LoVo (cell line): ENCODE results near the gene CORO2B.

ENCODE experiments used
- DNase-seq: peaks from one replicate; pipeline ENCODE4 v3.0.0-alpha.2; 2016; ENCODE audit warnings: low spot score

Gene CORO2B

GRCh38 chr15:68578980-68579935 is at the start of gene CORO2B:
Gene CORO2B, plus strand, starts transcription at chr15:68578993. Its CDS starts 270 bp downstream, at chr15:68579263.
- peak; percentile 12 for DNase-seq

DNA sequence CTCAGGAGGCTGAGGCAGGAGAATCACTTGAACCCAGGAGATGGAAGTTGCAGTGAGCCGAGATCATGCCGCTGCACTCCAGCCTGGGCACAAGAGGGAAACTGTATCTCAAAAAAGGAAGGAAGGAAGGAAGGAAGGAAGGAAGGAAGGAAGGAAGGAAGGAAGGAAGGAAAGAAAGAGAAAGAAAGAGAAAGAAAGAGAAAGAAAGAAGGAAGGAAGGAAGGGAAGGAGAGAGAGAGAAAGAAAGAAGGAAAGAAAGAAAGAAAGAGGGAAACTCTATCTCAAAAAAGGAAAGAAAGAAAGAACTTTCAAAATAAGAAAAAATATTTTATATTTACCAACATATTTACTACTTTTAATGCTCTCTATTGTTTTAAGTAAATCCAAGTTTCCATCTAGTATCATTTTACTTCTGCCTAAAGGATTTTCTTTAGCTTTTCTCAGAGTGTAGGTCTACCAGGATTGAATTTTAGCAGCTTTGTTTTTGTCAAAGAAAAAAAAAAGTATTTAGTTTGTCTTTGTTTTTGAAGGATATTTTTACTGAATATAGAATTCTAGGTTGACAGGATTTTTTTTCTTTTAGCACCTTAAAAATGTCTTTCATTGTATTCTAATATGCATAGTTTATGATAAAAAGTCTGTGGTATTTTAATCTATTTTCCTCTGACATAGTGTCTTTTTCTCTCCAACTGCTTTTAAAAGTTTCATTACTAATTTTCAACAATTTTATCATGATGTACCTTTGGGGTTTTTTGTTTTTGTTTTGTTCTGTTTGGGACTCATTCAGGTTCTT is 47.2 kb upstream of the CORO2B start:
- no peak for DNase-seq

DNA sequence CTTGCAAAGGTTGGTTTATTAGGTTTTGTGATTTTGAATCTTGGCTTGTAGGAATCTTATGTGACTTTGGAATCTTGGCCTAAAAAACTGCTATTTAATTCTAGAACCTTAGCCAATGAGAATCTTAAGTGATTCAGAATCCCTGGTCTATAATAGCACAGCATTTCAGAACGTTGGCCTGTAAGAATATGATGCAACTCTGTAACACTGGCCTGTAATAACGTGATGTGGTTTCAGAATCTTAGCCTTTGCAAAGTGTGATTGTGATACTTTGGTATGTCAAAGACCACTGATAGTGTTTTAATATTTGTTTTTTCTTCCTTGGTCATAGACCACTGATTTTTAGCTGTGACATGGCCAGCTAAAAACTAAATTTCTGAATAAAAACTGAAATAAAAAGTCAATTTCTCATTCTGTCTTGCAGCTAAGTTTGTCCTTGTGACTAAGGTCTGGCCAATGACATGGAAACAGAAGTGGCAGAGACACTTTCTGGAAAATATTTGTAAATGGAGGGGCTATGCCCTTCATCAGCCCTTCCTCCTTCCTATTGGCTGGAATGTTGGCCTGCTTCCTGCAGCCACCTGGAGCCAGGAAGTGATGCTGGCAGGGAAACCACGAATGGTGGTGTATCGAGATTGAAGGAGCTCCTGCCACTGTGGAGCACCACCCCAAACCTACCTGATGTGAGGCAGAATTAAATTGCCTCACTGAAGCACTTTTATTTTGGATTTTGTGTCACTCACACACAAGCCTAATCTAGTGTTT is 42.3 kb upstream of the CORO2B start:
- DNase-seq = no peak

DNA sequence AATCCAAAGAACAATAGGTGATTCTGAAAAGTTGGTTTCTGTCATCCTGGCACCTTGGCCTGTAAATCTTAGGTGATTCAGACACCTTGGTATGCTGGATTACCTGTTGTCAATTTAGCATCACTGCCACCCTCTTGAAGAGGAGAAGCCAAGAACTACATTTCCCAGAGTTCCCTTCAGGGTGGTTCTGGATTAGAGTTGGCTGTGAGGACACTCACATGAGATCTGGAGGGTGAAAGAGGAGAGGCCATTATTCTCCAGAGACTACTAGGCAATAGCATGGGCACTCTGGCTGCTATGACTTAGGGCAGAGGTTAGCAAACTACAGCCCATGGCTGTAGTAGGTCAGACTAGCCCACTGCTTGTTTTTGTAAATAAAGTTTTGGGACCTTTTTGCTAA is 41.7 kb upstream of the CORO2B start:
- no peak for DNase-seq

- DNase-seq = no peak
Observed at GRCh38 chr15:68537506-68537905, 41.3 kb upstream of the CORO2B start.

DNA sequence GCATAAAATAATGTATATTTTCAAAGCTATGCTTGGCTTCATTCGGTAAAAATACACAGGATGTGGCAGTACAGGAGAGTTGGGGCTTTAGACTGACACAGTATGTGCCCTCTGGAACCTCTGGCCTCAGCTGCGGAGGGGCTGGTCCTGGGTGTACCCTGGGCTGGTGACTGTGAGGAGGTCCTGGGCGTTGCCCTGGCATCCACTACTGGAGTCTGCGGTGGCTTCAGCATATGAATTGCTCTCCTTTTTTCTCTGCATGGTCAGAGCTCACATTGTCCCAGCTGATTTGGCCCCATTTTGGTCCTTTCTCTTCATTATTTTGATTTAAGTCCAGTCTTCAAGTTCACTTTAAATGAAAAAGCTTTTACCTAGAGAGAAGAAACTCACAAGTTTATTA is 40.5 kb upstream of the CORO2B start:
- no peak for DNase-seq

GRCh38 chr15:68541743-68542142 is 37.0 kb upstream of the CORO2B start:
- DNase-seq = no peak

- no peak for DNase-seq
Observed at GRCh38 chr15:68542348-68542747, 36.4 kb upstream of the CORO2B start.

DNA sequence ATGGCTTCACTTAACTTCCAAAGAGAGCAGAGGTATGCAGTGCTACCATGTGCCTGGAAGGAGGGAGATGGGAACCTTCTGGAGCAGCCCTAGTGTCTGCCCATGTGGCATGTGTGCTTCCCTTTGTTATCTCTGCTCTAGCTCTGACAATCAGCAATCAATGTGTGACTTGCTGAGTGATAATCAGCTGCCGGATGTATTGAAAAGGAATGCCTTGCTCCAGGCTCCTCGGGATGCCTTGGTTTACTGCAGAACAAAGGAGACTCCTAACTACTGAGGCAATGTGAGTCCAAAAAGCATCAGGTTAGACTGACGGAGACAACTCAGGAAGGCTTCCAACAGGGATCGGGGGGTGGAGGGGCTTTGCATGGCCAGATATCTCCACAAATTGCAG is 36.0 kb upstream of the CORO2B start:
- no peak for DNase-seq

GRCh38 chr15:68543165-68544008 is 35.4 kb upstream of the CORO2B start:
- DNase-seq = no peak

DNA sequence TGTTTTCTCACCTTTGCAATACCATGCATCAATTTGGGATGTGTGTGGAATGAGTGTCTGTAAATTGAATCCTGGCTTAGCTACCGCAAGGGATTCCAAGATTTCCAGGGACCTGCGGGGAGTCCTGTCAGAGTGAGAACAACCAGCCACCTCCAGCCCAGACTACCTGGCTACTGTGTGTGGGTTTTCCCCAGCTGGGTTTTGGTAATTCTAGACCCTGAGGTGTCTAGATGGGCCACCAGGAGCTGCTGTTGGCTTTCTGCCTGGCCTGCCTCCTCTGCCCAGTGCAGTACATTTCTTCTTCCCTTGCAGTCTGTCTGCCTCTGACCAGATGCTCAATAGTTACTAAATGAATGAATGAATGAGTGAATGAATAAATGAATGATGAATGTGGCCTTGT is 32.5 kb upstream of the CORO2B start:
- DNase-seq = no peak

DNA sequence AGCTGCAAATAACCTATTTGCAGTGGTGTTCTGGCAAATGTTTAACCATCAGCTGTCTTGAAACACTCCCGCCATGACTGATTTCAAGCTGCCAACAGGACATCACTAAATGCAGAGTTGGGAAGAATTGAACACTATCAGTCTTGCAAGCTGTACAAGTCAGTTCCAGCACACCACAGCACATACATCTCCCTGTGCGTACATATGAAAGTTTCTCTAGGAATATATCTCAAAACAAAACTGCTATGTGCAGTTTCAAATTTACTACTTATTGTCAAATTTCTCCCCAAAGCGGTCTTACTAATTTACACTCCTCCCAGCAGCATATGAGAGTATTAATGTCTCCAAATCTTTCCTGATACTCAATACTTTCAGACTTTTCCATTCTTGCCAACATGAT is 30.4 kb upstream of the CORO2B start:
- DNase-seq = no peak

GRCh38 chr15:68550004-68550403 is 28.8 kb upstream of the CORO2B start:
- DNase-seq = no peak

DNA sequence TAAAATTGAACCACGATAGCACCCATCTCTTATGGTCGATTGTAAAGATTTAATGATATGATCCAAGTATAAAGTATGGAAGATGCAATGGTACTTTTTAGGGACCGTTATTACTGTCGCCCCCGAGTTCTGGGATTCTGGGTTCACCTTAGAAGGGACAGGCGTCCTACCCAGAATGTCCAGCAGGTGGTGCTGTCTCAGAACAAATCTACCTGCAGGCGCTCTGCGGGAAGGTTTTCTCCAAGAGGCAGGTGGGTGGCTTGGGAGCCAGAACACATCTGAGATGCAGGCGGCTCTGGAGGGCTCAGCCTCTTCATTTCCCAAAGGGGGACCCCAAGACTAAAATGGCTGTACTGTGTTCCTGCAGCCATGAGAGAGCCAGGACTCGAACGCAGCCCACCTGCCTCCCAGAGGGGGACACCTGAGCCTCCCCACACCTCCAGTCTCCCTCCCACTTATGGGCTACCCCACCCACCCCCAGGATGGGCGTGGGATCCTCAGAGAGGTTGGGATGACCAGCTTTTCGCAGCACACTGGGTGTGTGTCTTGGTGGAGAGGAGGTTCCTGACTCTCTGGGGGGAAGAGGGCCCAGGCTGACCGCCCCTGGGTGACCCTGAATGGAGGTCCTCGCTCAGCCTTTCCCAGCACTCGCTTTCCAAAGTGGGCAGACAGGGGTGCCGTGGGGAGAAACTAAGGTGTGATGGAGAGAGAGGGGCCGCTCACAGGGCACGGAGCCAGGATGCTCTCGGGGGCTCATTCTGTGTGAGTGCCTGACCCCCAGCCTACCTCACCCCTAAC is 28.1 kb upstream of the CORO2B start:
- peak; percentile 68 for DNase-seq

GRCh38 chr15:68551296-68551635 is 27.5 kb upstream of the CORO2B start:
- DNase-seq = no peak

GRCh38 chr15:68552344-68552743 is 26.4 kb upstream of the CORO2B start:
- DNase-seq = no peak

- DNase-seq = no peak
Observed at GRCh38 chr15:68552773-68553172, 26.0 kb upstream of the CORO2B start.

DNA sequence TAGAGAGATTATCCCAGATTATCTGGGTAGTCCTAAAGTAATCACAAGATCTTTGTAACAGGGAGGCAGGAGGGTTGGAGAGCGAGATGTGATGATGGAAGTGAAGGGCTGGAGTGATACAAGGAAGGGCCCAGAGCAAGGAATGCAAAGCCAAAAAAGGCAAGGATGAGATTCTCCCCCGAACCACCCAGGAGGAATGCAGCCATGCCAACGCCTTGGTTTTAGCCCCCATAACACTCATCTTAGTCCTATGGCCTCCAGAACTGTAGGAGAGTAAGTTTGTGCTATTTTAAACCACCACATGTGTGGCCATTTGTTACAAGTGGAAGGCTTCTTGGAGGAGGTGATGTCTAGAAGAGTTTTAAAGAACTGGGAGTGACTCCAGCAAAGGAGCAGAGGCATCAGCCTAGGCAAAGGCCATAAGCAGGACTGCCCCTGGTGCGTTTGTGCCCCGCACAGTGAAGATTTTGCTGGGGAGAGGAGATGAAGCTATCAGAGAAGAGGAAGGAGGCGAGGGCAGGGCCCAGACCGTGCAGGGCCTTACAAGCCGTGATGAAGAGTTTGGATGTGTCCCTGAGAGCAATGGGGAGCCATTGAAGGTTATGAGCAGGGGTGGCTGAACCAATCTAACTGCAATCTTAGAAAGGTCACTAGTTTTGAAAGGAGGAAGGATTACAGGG is 25.3 kb upstream of the CORO2B start:
- DNase-seq = no peak

GRCh38 chr15:68553994-68554720 is 24.6 kb upstream of the CORO2B start:
- peak; percentile 61 for DNase-seq
